Adrenal gland (tissue), 5 donors: ENCODE results near the gene TNFSF18.

Experiments
- CTCF ChIP-seq, 6 experiments: fragments of 450-650 bp in 4 of 6; fragments of 200-600 bp in 2 of 6; sonication (generic) in 1 of 6; IDR thresholded peaks; 1 replicate in 5 of 6; 2 replicates in 1 of 6; pipeline versions ENCODE4 v1.5.1 to v1.8.0; 2016 to 2021; ENCODE audit warnings: antibody characterized with exemption in 6 of 6, mild to moderate bottlenecking in 2 of 6, moderate library complexity in 1 of 6
- POLR2A ChIP-seq, 2 donors: fragments of 450-650 bp; IDR thresholded peaks; one replicate each; pipeline ENCODE4 v1.6.1; 2017; ENCODE audit warnings: antibody characterized with exemption in 2 of 2, mild to moderate bottlenecking in 2 of 2, moderate library complexity in 1 of 2
- donor health status: DM: no; HTN: no; CAD: no.

DNA sequence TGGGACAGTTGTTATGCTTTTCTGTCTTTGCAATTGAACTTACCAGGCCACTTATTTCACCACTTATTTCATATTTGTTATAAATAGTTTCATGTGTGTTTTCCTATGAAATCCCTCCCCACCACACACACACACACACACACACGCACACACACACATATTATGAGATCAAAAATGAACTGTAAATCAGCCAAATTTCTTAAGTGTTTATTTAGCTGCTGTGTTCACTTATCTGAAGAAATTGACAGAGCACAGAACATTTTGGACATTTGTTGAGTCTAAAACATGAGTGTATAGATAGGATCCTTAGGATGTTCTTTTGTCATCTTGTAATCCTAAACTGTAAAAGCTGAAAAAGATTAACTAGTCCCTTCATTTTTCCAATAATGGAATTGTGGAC is 7.8 kb upstream of the TNFSF18 start:
- TF ChIP-seq POLR2A (IDR thresholded peaks at IDR 0.05) (no peak), CTCF (IDR thresholded peaks at IDR 0.05) (no peak)
